Neural progenitor cell (in vitro differentiated cells): ENCODE measurements around the gene KPTN. TPM values are rescaled to one million over a fixed set of nuclear protein-coding genes. Genes with fewer than 3 reads are reported as not detected.

Experiments
- DNase-seq: peaks from one replicate; pipeline ENCODE4 v3.0.0-alpha.2; 2016; ENCODE audit warnings: low spot score
- H2AFZ ChIP-seq: fragments of 200-600 bp; sonication (generic); replicated peaks from 2 replicates; pipeline ENCODE4 v1.6.1; 2016; ENCODE audit warnings: antibody characterized with exemption
- H3F3A ChIP-seq: fragments of 200-600 bp; sonication (generic); 2 replicates; pipeline ENCODE4 v1.6.1; 2016; ENCODE audit warnings: antibody characterized with exemption, low read depth
- H3K27ac ChIP-seq: fragments of 200-600 bp; sonication (generic); 2 replicates; pipeline ENCODE4 v1.5.1; 2016; ENCODE audit warnings: mild to moderate bottlenecking
- H3K27me3 ChIP-seq: fragments of 200-600 bp; sonication (generic); 2 replicates; pipeline ENCODE4 v1.6.1; 2016; ENCODE audit warnings: mild to moderate bottlenecking, moderate library complexity
- H3K36me3 ChIP-seq: fragments of 200-600 bp; sonication (generic); 2 replicates; pipeline ENCODE4 v1.5.1; 2016
- H3K4me1 ChIP-seq: fragments of 200-600 bp; sonication (generic); 2 replicates; pipeline ENCODE4 v1.6.1; 2016; ENCODE audit warnings: mixed run types
- H3K4me2 ChIP-seq: fragments of 200-600 bp; sonication (generic); 2 replicates; pipeline ENCODE4 v1.6.1; 2016
- H3K4me3 ChIP-seq: fragments of 200-600 bp; sonication (generic); 2 replicates; pipeline ENCODE4 v1.5.1; 2016
- H3K79me2 ChIP-seq: fragments of 200-600 bp; sonication (generic); 2 replicates; pipeline ENCODE4 v1.6.1; 2016; ENCODE audit warnings: low read depth
- H3K9ac ChIP-seq: fragments of 200-600 bp; sonication (generic); 2 replicates; pipeline ENCODE4 v1.6.1; 2016
- H3K9me3 ChIP-seq: fragments of 200-600 bp; sonication (generic); 2 replicates; pipeline ENCODE4 v1.5.1; 2016; ENCODE audit warnings: low read depth
- H4K20me1 ChIP-seq: fragments of 200-600 bp; sonication (generic); 2 replicates; pipeline ENCODE4 v1.6.1; 2016; ENCODE audit warnings: low read depth
- H3K27ac Mint-ChIP-seq: 3 replicates; pipeline ENCODE4 v1.8.0; 2021; ENCODE audit warnings: mixed read lengths
- H3K27me3 Mint-ChIP-seq: 2 replicates; pipeline ENCODE4 v1.8.0; 2022; ENCODE audit warnings: low read depth, mild to moderate bottlenecking, inconsistent platforms, moderate library complexity, mixed read lengths; ENCODE audit not compliant: insufficient read depth
- H3K36me3 Mint-ChIP-seq: 3 replicates; pipeline ENCODE4 v1.8.0; 2021; ENCODE audit warnings: mixed read lengths
- H3K4me1 Mint-ChIP-seq: 3 replicates; pipeline ENCODE4 v1.8.0; 2021; ENCODE audit warnings: mixed read lengths
- H3K4me3 Mint-ChIP-seq: 3 replicates; pipeline ENCODE4 v1.8.0; 2021; ENCODE audit warnings: mild to moderate bottlenecking, moderate library complexity, mixed read lengths
- H3K9me3 Mint-ChIP-seq: 3 replicates; pipeline ENCODE4 v1.8.0; 2020; ENCODE audit warnings: mixed read lengths
- EZH2 ChIP-seq: fragments of 200-600 bp; sonication (generic); IDR thresholded peaks from 2 replicates; pipeline ENCODE4 v1.6.1; 2017; ENCODE audit warnings: antibody characterized with exemption, mild to moderate bottlenecking, moderate library complexity
- EZH2phosphoT487 ChIP-seq: fragments of 200-600 bp; sonication (generic); IDR thresholded peaks from 2 replicates; pipeline ENCODE4 v1.6.1; 2017; ENCODE audit warnings: antibody characterized with exemption
- total RNA-seq: library from RNA; depleted of rRNA; stranded (reverse); fragments of >200 nt; gene quantifications from 2 replicates; pipeline ENCODE4 v1.2.3, GENCODE V29; 2015; ENCODE audit warnings: low replicate concordance
- TF ChIP-seq, protein P1 (sequence below): fragments of 200-600 bp; sonication (generic); IDR thresholded peaks from 2 replicates; pipeline ENCODE4 v1.5.1; 2017; ENCODE audit warnings: antibody characterized with exemption, mild to moderate bottlenecking

The KPTN gene
- total RNA-seq, 1 donor from 2014 or later = 18.1 TPM

DNA sequence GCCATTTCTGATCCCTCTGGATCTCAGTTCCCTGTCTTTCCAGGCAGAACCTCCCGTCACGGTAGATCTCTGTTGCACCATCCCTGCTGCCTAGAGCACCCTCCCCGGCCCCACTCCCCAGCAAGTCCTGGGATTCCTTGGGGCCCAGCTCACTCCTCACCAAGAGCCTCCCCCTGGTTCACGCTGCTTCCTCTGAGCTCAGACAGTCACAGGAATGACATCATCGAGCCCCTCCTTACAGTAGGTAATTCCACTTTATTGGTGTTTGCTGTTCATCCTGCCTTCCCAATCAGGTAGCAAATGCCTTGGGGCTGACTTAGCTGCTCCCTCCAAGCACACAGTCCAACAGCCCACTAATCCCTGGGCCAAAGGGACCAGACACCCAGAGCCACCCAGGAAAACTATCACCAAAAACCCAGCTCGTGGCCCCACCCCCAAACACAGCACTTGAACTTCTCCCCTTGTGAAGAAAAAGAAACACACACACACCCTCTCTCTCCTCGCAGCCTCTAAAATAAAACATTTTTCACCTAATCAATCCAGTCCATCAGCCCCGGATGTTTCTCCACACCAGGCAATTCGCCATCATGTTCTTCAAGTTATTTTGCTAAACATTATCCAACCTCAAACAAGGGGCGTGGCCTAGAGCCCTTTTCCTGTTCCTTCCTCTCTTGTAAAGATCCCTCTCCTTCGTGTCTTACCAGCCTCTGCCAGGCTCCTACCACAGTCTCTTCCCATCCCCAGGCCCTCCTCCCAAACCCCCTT, 28.3 kb upstream of the KPTN start:
- Histone ChIP-seq H3K27ac (no peak overlapping the region), H3K4me3 (no peak overlapping the region), H2AFZ (no peak overlapping the region), H3K79me2 (peaks cover 69% of the 10 kb centered on the region), H3K4me2 (no peak overlapping the region), H3K36me3 (no peaks in the 10 kb centered on the region), H3F3A (peaks cover 15% of the 10 kb centered on the region), H3K27me3 (no peaks in the 10 kb centered on the region), H3K9me3 (no peaks in the 10 kb centered on the region), H4K20me1 (peaks cover 42% of the 10 kb centered on the region), H3K9ac (peak overlapping the region; percentile 29), H3K4me1 (peaks cover 14% of the 10 kb centered on the region)
- TF ChIP-seq EZH2 (no peak), EZH2phosphoT487 (no peak)
- TF ChIP-seq, protein P1, sequence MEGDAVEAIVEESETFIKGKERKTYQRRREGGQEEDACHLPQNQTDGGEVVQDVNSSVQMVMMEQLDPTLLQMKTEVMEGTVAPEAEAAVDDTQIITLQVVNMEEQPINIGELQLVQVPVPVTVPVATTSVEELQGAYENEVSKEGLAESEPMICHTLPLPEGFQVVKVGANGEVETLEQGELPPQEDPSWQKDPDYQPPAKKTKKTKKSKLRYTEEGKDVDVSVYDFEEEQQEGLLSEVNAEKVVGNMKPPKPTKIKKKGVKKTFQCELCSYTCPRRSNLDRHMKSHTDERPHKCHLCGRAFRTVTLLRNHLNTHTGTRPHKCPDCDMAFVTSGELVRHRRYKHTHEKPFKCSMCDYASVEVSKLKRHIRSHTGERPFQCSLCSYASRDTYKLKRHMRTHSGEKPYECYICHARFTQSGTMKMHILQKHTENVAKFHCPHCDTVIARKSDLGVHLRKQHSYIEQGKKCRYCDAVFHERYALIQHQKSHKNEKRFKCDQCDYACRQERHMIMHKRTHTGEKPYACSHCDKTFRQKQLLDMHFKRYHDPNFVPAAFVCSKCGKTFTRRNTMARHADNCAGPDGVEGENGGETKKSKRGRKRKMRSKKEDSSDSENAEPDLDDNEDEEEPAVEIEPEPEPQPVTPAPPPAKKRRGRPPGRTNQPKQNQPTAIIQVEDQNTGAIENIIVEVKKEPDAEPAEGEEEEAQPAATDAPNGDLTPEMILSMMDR = no peak
- no peak for DNase-seq
- H3K9me3 Mint-ChIP-seq = no peaks in the 10 kb centered on the region
- peak overlapping the region; percentile 97 for H3K4me3 Mint-ChIP-seq
- H3K27me3 Mint-ChIP-seq = peaks cover 4% of the 10 kb centered on the region
- peaks cover 35% of the 10 kb centered on the region for H3K4me1 Mint-ChIP-seq
- no peaks in the 10 kb centered on the region for H3K36me3 Mint-ChIP-seq
- H3K27ac Mint-ChIP-seq = peak overlapping the region; percentile 8

DNA sequence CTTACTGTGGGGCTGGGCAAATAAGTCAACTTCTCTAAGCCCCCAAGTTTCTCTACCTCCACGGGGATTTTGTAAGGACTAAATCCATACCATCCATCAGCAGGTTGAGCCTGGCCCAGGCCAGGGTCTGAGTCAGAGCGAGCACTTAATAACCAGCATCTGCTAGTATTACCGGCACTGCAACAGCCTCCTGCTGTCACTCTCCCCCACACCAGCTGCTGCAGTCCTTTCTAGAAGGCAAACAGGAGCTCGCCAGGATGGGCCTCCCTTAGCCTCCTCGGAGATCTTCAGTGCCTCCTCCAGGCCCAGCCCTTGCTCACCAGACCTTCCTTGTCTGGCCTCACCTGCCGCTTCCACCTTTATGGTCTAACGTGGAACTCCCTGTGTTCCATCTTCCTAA, 27.7 kb upstream of the KPTN start:
- no peak for DNase-seq
- Mint-ChIP-seq H3K36me3 (no peaks in the 10 kb centered on the region), H3K27ac (no peak overlapping the region), H3K9me3 (no peaks in the 10 kb centered on the region), H3K4me1 (peaks cover 36% of the 10 kb centered on the region), H3K4me3 (peak overlapping the region; percentile 62), H3K27me3 (peaks cover 4% of the 10 kb centered on the region)
- Histone ChIP-seq H3K4me3 (no peak overlapping the region), H3K4me2 (no peak overlapping the region), H3F3A (peaks cover 15% of the 10 kb centered on the region), H3K27ac (no peak overlapping the region), H3K79me2 (peaks cover 75% of the 10 kb centered on the region), H4K20me1 (peaks cover 49% of the 10 kb centered on the region), H3K27me3 (no peaks in the 10 kb centered on the region), H3K9ac (no peak overlapping the region), H3K9me3 (no peaks in the 10 kb centered on the region), H2AFZ (no peak overlapping the region), H3K4me1 (peaks cover 14% of the 10 kb centered on the region), H3K36me3 (no peaks in the 10 kb centered on the region)
- TF ChIP-seq EZH2 = no peak
- no peak for TF ChIP-seq EZH2phosphoT487
- TF ChIP-seq, protein P1 = no peak

DNA sequence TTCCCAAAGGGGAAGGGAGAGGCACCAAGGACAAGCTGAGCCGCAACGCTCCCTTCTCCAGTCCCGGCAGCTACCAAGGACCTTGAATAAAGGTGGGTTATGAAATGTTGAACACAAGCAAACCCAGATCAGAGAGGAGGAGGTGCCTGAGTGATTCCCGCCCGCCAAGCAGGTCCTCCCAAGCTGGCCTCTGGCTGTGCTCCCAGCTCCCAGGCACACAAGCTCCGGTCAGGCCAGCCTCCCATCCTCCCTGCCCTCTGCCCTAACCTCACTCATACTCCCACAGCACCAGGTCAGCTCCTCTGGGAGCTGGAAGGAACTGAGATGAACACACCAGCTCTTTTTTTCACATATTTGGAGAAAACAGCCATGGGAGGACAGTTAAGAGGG, 27.1 kb upstream of the KPTN start:
- DNase-seq = no peak
- Mint-ChIP-seq H3K4me1 (peaks cover 34% of the 10 kb centered on the region), H3K4me3 (peak overlapping the region; percentile 10), H3K27ac (no peak overlapping the region), H3K9me3 (no peaks in the 10 kb centered on the region), H3K27me3 (peaks cover 4% of the 10 kb centered on the region), H3K36me3 (no peaks in the 10 kb centered on the region)
- no peak overlapping the region for H3K9ac ChIP-seq
- peaks cover 12% of the 10 kb centered on the region for H3F3A ChIP-seq
- no peak overlapping the region for H3K4me2 ChIP-seq
- H3K27me3 ChIP-seq = no peaks in the 10 kb centered on the region
- no peaks in the 10 kb centered on the region for H3K9me3 ChIP-seq
- peaks cover 51% of the 10 kb centered on the region for H4K20me1 ChIP-seq
- peaks cover 14% of the 10 kb centered on the region for H3K4me1 ChIP-seq
- H2AFZ ChIP-seq = no peak overlapping the region
- H3K4me3 ChIP-seq = no peak overlapping the region
- H3K27ac ChIP-seq = no peak overlapping the region
- H3K36me3 ChIP-seq = no peaks in the 10 kb centered on the region
- TF ChIP-seq EZH2 (no peak), EZH2phosphoT487 (no peak)
- TF ChIP-seq, protein P1 = no peak
- peaks cover 80% of the 10 kb centered on the region for H3K79me2 ChIP-seq
